GM18519 (cell line): ENCODE measurements around the gene PTPRCAP.

Experiments
- ATAC-seq: cut with Tn5 transposase; IDR thresholded peaks from one replicate; pipeline ENCODE4 v1.9.1; 2021; ENCODE audit warnings: mild to moderate bottlenecking, moderate library complexity; ENCODE audit not compliant: unreplicated experiment, low FRiP score

PTPRCAP gene

GRCh38 chr11:67398661-67399563 is 38.6 kb downstream of the PTPRCAP start:
- no peak for ATAC-seq

- ATAC-seq, result no peak
These were observed 39.4 kb downstream of the PTPRCAP start for GRCh38 chr11:67397986-67398660.

GRCh38 chr11:67397536-67397935 is 39.9 kb downstream of the PTPRCAP start:
- ATAC-seq, result no peak

GRCh38 chr11:67396587-67397389 is 40.7 kb downstream of the PTPRCAP start:
- no peak for ATAC-seq

- no peak for ATAC-seq
These were observed 41.3 kb downstream of the PTPRCAP start for GRCh38 chr11:67396259-67396581.

- no peak for ATAC-seq
These were observed 41.8 kb downstream of the PTPRCAP start for GRCh38 chr11:67395555-67396258.

GRCh38 chr11:67393990-67394389 is 43.5 kb downstream of the PTPRCAP start:
- no peak for ATAC-seq

- no peak for ATAC-seq
These were observed 44.0 kb downstream of the PTPRCAP start for GRCh38 chr11:67393437-67393836.

GRCh38 chr11:67392183-67392715 is 45.2 kb downstream of the PTPRCAP start:
- ATAC-seq, result no peak

- no peak for ATAC-seq
These were observed 45.9 kb downstream of the PTPRCAP start, which contains the start of gene RAD9A for GRCh38 chr11:67391304-67392182. Gene RAD9A, plus strand, starts transcription at chr11:67391986. Its CDS starts 59 bp downstream, at chr11:67392045.

- no peak for ATAC-seq
These were observed 46.6 kb downstream of the PTPRCAP start for GRCh38 chr11:67390947-67391303.

GRCh38 chr11:67389477-67389876 is 48.0 kb downstream of the PTPRCAP start:
- no peak for ATAC-seq

- ATAC-seq, result no peak
These were observed 50.0 kb downstream of the PTPRCAP start for GRCh38 chr11:67387518-67387917.

- ATAC-seq, result no peak
These were observed 50.4 kb downstream of the PTPRCAP start for GRCh38 chr11:67387069-67387468.
